NCI-H2227 (cell line): ENCODE measurements around the gene SSNA1.
A peak's percentile ranks its signal among the peaks of the same experiment; 100 is the strongest.

Source experiments
- DNase-seq: peaks from one replicate; lab custom pipeline; 2025; ENCODE audit not compliant: unreplicated experiment; lab: John Stamatoyannopoulos, UW

Gene SSNA1

GRCh38 chr9:137181680-137182079 lies 6.8 kb upstream of the SSNA1 start:
- no peak for DNase-seq

- DNase-seq, result no peak
These were observed 5.6 kb upstream of the SSNA1 start for GRCh38 chr9:137182836-137183235.

GRCh38 chr9:137183980-137184595 lies 4.4 kb upstream of the SSNA1 start:
- no peak for DNase-seq

GRCh38 chr9:137184881-137185660 lies 3.4 kb upstream of the SSNA1 start:
- no peak for DNase-seq

GRCh38 chr9:137185921-137186320 lies 2.6 kb upstream of the SSNA1 start:
- no peak for DNase-seq

- DNase-seq, result no peak
These were observed 2.1 kb upstream of the SSNA1 start for GRCh38 chr9:137186385-137186784.

- DNase-seq, result no peak
These were observed 1.1 kb upstream of the SSNA1 start for GRCh38 chr9:137187386-137187785.

GRCh38 chr9:137188086-137188489 lies 388 bp upstream of the SSNA1 start:
- DNase-seq, result no peak

GRCh38 chr9:137189297-137190295 lies 1.1 kb downstream of the SSNA1 start:
- no peak for DNase-seq

- DNase-seq, result no peak
These were observed 1.9 kb downstream of the SSNA1 start for GRCh38 chr9:137190315-137190856.

GRCh38 chr9:137191245-137191644 lies 2.8 kb downstream of the SSNA1 start:
- no peak for DNase-seq

GRCh38 chr9:137191691-137192447 lies 3.4 kb downstream of the SSNA1 start:
- DNase-seq, result no peak

GRCh38 chr9:137192448-137192780 lies 3.9 kb downstream of the SSNA1 start:
- no peak for DNase-seq

- DNase-seq, result peak; percentile 24
These were observed 4.4 kb downstream of the SSNA1 start for GRCh38 chr9:137192859-137193258.

- no peak for DNase-seq
These were observed 5.3 kb downstream of the SSNA1 start for GRCh38 chr9:137193771-137194170.

GRCh38 chr9:137194388-137194787 lies 5.9 kb downstream of the SSNA1 start:
- no peak for DNase-seq

- DNase-seq, result no peak
These were observed 6.4 kb downstream of the SSNA1 start for GRCh38 chr9:137194909-137195308.

- DNase-seq, result no peak
These were observed 7.2 kb downstream of the SSNA1 start for GRCh38 chr9:137195525-137196220.

GRCh38 chr9:137198051-137198901 lies 9.8 kb downstream of the SSNA1 start:
- no peak for DNase-seq
